Tibial nerve (tissue), 4 donors: ENCODE measurements around the gene CAMKMT. TPM values are rescaled to one million over a fixed set of nuclear protein-coding genes. Genes with fewer than 3 reads are reported as not detected.

ENCODE experiments used
- DNase-seq, 2 donors: peaks; one replicate each; pipeline ENCODE4 v3.0.0-alpha.2; 2019; ENCODE audit warnings: low spot score in 2 of 2
- H3K27ac ChIP-seq, 4 donors: fragments of 200-600 bp; sonication (generic) in 3 of 4; one replicate each; pipeline ENCODE4 v1.5.1; 2017 to 2019; ENCODE audit warnings: mild to moderate bottlenecking in 1 of 4
- H3K27me3 ChIP-seq, 2 donors: fragments of 200-600 bp; sonication (generic) in 1 of 2; one replicate each; pipeline versions ENCODE4 v1.5.1 to v1.6.0; 2017 to 2019
- H3K36me3 ChIP-seq, 3 donors: fragments of 200-600 bp; sonication (generic); one replicate each; pipeline ENCODE4 v1.5.1; 2018 to 2019
- H3K4me1 ChIP-seq, 4 donors: fragments of 200-600 bp; sonication (generic) in 3 of 4; one replicate each; pipeline ENCODE4 v1.5.1; 2017 to 2019
- H3K4me3 ChIP-seq, 4 donors: fragments of 200-600 bp; sonication (generic) in 3 of 4; one replicate each; pipeline ENCODE4 v1.5.1; 2017 to 2019; ENCODE audit warnings: mild to moderate bottlenecking in 1 of 4, moderate library complexity in 1 of 4
- H3K9me3 ChIP-seq, 4 donors: fragments of 200-600 bp; sonication (generic) in 3 of 4; one replicate each; pipeline ENCODE4 v1.5.1; 2017 to 2019
- EP300 ChIP-seq, 2 donors: sonication (generic); formaldehyde crosslinking; IDR thresholded peaks; one replicate each; pipeline ENCODE4 v1.6.1; 2017; ENCODE audit warnings: antibody characterized with exemption in 2 of 2, mild to moderate bottlenecking in 1 of 2
- POLR2A ChIP-seq, 2 donors: fragments of 450-650 bp; IDR thresholded peaks; one replicate each; pipeline ENCODE4 v1.6.1; 2017; ENCODE audit warnings: antibody characterized with exemption in 2 of 2, mild to moderate bottlenecking in 2 of 2, moderate library complexity in 2 of 2
- WGBS, 2 donors: methylation state at CpG; one replicate each; pipeline ENCODE4 v1.1.5; 2018; 5-methylcytosine and 5-hydroxymethylcytosine counted together
- total RNA-seq, 4 donors: library from RNA; depleted of rRNA; stranded (reverse); fragments of >200 nt; gene quantifications; one replicate each; pipeline ENCODE4 v1.1.0, GENCODE V29; 2016
- TF ChIP-seq, protein P1 (sequence below), 5 experiments: fragments of 200-600 bp in 3 of 5; fragments of 450-650 bp in 2 of 5; sonication (generic) in 3 of 5; IDR thresholded peaks; one replicate each; pipeline ENCODE4 v1.5.1; 2016 to 2019; ENCODE audit warnings: antibody characterized with exemption in 5 of 5, mild to moderate bottlenecking in 3 of 5, moderate library complexity in 2 of 5

Gene CAMKMT
- total RNA-seq, 4 donors from 2014 or later: 8.4 to 14.1 (median 9.7) TPM

DNA sequence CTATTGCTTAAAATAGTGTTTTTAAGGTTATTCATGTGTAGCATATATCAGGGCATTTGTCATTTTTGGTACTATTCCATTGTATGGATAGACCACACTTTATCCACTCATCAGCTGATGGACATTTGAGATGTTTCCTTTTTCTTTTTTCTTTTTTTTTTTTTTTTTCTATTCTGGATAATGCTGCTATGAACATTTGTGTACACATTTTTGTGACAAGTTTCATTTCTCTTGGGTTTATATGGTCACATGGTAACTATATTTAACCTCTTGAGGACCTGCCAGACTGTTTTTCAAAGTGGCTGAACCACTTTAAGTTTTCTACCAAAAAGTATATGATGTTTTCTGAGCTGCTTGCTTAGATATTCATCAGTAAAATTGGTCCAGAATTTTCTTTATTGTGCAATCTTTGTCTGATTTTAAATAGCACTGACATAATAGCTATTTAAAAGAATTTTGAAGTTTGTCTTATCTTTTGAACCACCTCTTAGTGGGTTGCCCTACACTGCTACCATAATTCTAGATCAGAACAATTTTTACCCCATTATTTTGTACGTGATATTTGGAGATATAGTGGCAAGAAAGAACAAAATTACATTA is 360.4 kb downstream of the CAMKMT start:
- Histone ChIP-seq H3K36me3 (no peaks in the 10 kb centered on the region), H3K9me3 (no peaks in the 10 kb centered on the region), H3K4me1 (no peaks in the 10 kb centered on the region), H3K27ac (no peak overlapping the region), H3K4me3 (no peak overlapping the region), H3K27me3 (no peaks in the 10 kb centered on the region)
- TF ChIP-seq EP300 (IDR thresholded peaks at IDR 0.05) (no peak), POLR2A (IDR thresholded peaks at IDR 0.05) (no peak)
- TF ChIP-seq, protein P1, sequence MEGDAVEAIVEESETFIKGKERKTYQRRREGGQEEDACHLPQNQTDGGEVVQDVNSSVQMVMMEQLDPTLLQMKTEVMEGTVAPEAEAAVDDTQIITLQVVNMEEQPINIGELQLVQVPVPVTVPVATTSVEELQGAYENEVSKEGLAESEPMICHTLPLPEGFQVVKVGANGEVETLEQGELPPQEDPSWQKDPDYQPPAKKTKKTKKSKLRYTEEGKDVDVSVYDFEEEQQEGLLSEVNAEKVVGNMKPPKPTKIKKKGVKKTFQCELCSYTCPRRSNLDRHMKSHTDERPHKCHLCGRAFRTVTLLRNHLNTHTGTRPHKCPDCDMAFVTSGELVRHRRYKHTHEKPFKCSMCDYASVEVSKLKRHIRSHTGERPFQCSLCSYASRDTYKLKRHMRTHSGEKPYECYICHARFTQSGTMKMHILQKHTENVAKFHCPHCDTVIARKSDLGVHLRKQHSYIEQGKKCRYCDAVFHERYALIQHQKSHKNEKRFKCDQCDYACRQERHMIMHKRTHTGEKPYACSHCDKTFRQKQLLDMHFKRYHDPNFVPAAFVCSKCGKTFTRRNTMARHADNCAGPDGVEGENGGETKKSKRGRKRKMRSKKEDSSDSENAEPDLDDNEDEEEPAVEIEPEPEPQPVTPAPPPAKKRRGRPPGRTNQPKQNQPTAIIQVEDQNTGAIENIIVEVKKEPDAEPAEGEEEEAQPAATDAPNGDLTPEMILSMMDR (IDR thresholded peaks at IDR 0.05): no peak
- DNase-seq: no peak
- 76 to 90% methylated on average over 1 of the region's 1 CpG for WGBS, 2 donors

DNA sequence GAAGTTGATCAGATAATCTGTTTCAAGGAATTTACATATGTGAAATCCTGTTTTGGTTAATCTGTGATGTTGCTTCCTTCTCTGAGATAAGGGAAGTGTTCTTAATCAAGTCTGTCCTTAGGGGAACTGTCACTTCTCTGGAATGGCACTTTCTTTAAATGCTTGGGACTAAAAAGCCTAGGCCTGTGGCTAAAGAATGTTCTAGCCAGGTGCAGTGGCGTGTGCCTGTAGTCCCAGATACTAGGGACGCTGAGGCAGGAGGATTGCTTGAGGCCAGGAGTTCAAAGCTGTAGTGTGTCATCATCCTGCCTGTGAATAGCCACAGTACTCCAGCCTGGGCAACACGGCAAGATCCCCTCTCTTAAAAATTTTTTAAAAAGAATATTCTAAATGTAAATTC is 362.2 kb downstream of the CAMKMT start:
- no peaks in the 10 kb centered on the region for H3K4me1 ChIP-seq
- H3K4me3 ChIP-seq: no peak overlapping the region
- TF ChIP-seq, protein P1 (IDR thresholded peaks at IDR 0.05): no peak
- TF ChIP-seq POLR2A (IDR thresholded peaks at IDR 0.05) (no peak), EP300 (IDR thresholded peaks at IDR 0.05) (no peak)
- H3K27me3 ChIP-seq: no peaks in the 10 kb centered on the region
- WGBS, 2 donors: 94 to 95% methylated on average over 3 of the region's 3 CpGs
- no peaks in the 10 kb centered on the region for H3K36me3 ChIP-seq
- no peak for DNase-seq
- H3K9me3 ChIP-seq: no peaks in the 10 kb centered on the region
- H3K27ac ChIP-seq: no peak overlapping the region

DNA sequence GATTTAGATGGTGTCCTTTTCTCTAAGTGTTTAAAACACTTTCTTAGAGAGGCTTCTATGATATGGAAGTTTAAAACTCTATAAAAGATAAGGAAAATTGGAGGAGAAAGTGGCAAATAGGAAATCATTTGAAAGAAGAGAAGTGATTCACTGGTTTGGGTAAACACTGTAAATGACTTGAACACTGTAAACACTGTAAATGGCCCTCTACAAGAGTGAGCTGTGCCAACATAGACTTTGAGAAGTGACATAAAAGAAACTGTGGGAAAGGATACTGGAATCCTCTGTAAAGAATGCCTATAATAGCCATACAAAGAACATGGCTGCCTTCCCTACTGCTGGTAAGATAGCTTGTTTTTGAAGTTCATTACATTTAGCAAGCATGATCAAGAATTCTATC is 368.8 kb downstream of the CAMKMT start:
- H3K36me3 ChIP-seq: no peaks in the 10 kb centered on the region
- no peak for DNase-seq
- H3K4me3 ChIP-seq: no peak overlapping the region
- no peaks in the 10 kb centered on the region for H3K4me1 ChIP-seq
- peaks cover 0 to 2% (median 0%) of the 10 kb centered on the region in 4 donors for H3K9me3 ChIP-seq
- no peak overlapping the region for H3K27ac ChIP-seq
- H3K27me3 ChIP-seq: no peaks in the 10 kb centered on the region
- TF ChIP-seq EP300 (IDR thresholded peaks at IDR 0.05): no peak
- no peak for TF ChIP-seq POLR2A (IDR thresholded peaks at IDR 0.05)
- TF ChIP-seq, protein P1 (IDR thresholded peaks at IDR 0.05): no peak

DNA sequence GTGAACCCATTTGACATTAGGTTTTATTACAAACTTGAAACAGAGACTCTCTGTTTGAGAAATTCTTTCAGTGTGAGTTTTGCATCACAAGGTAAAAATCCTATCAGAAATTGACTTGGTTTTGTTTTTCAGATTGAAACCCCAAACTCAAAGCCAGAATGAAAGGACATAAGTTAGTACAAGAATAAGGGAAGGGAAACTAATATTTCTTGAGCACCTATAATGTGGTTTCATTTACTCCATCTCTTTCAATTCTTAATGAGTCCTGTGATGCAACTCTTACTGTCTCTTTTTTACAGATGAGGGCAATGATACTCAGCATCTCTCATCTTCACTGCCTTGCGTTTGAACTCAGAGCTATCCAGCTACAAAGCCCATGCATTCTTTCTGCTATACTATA is 369.8 kb downstream of the CAMKMT start:
- Histone ChIP-seq H3K27ac (no peak overlapping the region), H3K27me3 (no peaks in the 10 kb centered on the region), H3K4me3 (no peak overlapping the region), H3K36me3 (no peaks in the 10 kb centered on the region), H3K4me1 (no peaks in the 10 kb centered on the region), H3K9me3 (peaks cover 0 to 11% (median 4%) of the 10 kb centered on the region in 4 donors)
- TF ChIP-seq POLR2A (IDR thresholded peaks at IDR 0.05) (no peak), EP300 (IDR thresholded peaks at IDR 0.05) (no peak)
- TF ChIP-seq, protein P1 (IDR thresholded peaks at IDR 0.05): no peak
- 96% methylated on average over 1 of the region's 1 CpG for WGBS, 2 donors
- DNase-seq: no peak

DNA sequence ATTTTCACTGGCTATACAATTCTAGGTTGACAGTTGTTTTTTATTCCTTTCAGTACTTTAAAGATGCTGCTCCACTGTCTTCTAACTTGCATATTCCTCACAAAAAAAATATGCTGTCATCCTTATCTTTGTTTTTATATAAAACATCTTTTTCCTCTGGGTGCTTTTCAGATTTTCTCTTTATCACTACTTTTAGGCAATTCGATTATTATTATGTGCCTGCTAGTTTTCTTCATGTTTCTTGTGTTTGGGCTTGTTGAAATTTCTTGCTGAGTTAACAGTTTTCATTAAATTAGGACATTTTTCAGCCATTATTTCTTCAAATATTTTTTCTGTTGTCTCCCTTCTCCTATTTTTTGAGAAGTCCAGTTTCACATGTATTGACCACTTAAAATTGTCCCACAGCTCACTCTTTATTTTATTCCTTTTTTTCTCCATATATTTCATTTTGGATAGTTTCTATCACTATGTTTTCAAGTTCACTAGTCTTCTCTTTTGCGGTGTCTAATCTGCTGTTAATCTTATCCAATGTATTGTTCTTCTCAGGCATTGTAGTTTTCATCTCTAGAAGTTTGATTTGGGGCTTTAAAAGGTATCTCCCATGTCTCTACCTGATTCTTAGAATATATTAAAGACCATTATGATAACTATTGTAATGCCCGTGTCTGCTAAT is 374.7 kb downstream of the CAMKMT start:
- peaks cover 0 to 19% (median 8%) of the 10 kb centered on the region in 4 donors for H3K9me3 ChIP-seq
- 88 to 91% methylated on average over 3 of the region's 3 CpGs for WGBS, 2 donors
- no peak overlapping the region for H3K4me3 ChIP-seq
- H3K36me3 ChIP-seq: peaks cover 0 to 11% (median 0%) of the 10 kb centered on the region in 3 donors
- TF ChIP-seq POLR2A (IDR thresholded peaks at IDR 0.05) (no peak), EP300 (IDR thresholded peaks at IDR 0.05) (no peak)
- TF ChIP-seq, protein P1 (IDR thresholded peaks at IDR 0.05): no peak
- no peak for DNase-seq
- no peak overlapping the region for H3K27ac ChIP-seq
- H3K4me1 ChIP-seq: no peaks in the 10 kb centered on the region
- no peaks in the 10 kb centered on the region for H3K27me3 ChIP-seq
